SK-MEL-5 (cell line): ENCODE measurements around the gene ZNF180. TPM values are rescaled to one million over a fixed set of nuclear protein-coding genes. Genes with fewer than 3 reads are reported as not detected.
"Not testable (repeated sequence)": the region's sequence is repeated elsewhere in the genome, so short reads cannot be mapped to it uniquely, and the experiment has no call there.

Source experiments
- DNase-seq: peaks from one replicate; pipeline ENCODE4 v3.0.0-alpha.2; 2016; ENCODE audit warnings: low read depth, low spot score
- in situ Hi-C: cut with HindIII; loops from 2 replicates; pipeline ENCODE4 v1.10.0; 2016; ENCODE audit warnings: low sequenced_read_pairs, high pct_unique_total_duplicates, low pct_unique_long_range_greater_than_20kb
- polyA plus RNA-seq, 2 experiments: library from polyadenylated mRNA; depleted of rRNA; stranded (reverse); fragments of >200 nt; gene quantifications; 2 replicates each; pipeline ENCODE4 v1.2.3, GENCODE V29; 2015
- total RNA-seq: library from RNA; depleted of rRNA; stranded (reverse); fragments of >200 nt; shearing (Covaris generic); gene quantifications from 2 replicates; pipeline ENCODE4 v1.2.3, GENCODE V29; 2014; rRNA removed

Gene ZNF180
- total RNA-seq: 6.7 and 7.4 TPM in 2 replicates
- polyA plus RNA-seq (2015; cell fraction: cytosol; rRNA removed): 8.1 and 13.0 TPM in 2 replicates
- 3.9 and 7.4 TPM in 2 replicates for polyA plus RNA-seq (2015; cell fraction: nucleus; rRNA removed)

- peak; percentile 90 for DNase-seq
- in situ Hi-C loops: no loop called here
Measured at GRCh38 chr19:44499962-44500949, at the start of gene ZNF180. Gene ZNF180 (minus strand): TSS chr19:44500522. CDS start chr19:44497334, 3,188 bp downstream.

DNA sequence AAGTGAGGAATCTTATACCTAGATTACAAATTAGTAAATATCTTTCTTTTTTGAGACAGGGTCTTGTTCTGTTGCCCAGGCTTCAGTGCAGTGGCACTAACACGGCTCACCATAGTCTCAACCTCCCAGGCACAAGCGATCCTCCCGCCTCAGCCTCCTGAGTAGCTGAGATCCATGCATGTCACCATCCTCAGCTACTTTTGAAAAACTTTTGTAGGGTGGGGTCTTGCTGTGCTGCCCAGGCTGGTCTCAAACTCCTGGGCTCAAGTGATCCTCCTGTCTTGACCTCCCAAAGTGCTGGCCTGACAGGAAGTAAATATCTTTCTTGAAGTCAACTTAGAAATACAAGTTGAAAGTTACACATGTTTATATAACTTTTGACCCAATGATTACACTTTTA is 49.2 kb upstream of the ZNF180 start:
- DNase-seq: no peak
- in situ Hi-C loops: no loop called here

GRCh38 chr19:44548736-44549135 is 48.4 kb upstream of the ZNF180 start:
- no peak for DNase-seq
- in situ Hi-C loops: no loop called here

DNA sequence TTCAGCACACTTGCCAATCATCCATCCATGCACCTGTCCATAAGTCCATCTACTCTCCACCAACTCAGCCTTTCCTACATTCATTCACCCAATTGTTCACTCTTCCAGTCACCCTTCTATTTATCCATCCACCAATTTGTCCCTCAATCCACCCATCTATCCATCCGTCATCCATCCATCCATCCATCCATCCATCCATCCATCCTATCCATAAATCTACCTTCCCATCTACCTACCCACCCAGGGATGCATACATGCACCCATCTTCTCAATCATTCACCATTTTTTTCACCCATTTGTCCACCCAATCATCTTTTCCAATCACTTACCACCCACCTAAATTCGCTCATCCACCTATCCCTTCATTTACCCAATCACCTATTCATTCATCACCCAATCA is 43.7 kb upstream of the ZNF180 start:
- in situ Hi-C loops: no loop called here
- DNase-seq: no peak

DNA sequence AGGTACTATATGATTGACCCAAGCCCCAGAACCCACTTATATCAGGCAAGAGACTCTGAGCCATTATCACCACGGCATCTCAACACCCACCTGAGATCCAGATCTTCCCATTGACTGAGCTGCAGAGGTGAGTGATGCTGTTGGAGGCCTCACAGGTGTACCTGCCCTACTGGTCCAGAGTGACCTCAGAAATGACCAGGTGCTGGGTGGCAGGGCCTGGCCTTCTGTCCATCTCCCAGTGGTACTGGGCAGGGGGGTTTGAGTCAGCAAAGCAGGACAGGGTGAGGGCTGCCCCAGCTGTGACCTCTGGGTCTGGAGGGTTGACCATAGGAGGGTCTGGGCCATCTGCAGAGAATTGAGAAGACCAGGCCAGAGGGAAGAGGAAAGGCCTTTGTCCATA is 42.3 kb upstream of the ZNF180 start:
- in situ Hi-C loops: no loop called here

DNA sequence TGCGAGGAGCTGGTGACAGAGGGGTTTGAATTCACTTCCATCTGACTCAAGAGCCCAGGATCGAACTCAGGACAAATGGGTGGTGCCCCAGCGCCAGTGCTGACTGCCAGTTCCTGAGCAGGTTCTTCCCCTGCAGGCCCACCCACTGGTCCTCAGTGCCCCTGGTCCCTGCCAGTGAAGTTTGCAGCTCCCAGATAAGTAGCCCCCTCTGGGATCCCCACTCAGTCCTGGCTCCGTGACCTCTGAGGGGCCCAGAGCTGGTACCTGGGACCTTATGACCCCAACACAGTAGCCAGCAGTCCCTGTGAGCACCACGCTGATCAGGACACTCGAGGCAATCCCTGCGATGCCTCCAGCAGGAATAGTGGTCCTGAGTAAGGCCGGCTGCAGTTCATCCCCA is 40.4 kb upstream of the ZNF180 start:
- in situ Hi-C loops: no loop called here
- no peak for DNase-seq

More for the DNA sequence above, 42.3 kb upstream of the ZNF180 start:
- DNase-seq: no peak

DNA sequence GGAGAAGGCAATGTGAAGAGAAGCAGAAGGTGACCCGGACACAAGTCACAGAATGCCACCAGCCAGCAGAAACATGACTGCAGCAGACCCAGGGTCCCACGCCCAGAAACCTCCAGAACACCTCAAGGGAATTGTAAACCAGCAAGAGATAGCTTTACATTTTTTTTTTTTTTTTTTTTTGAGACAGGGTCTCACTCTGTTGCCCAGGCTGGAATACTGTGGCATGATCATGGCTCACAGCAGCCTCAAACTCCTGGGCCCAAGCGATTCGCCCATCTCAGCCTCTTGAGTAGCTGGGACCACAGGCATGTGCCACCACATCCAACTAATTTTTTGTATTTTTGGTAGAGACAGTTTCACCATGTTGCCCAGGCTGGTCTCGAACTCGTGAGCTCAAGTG is 39.7 kb upstream of the ZNF180 start:
- in situ Hi-C loops: no loop called here
- no peak for DNase-seq

DNA sequence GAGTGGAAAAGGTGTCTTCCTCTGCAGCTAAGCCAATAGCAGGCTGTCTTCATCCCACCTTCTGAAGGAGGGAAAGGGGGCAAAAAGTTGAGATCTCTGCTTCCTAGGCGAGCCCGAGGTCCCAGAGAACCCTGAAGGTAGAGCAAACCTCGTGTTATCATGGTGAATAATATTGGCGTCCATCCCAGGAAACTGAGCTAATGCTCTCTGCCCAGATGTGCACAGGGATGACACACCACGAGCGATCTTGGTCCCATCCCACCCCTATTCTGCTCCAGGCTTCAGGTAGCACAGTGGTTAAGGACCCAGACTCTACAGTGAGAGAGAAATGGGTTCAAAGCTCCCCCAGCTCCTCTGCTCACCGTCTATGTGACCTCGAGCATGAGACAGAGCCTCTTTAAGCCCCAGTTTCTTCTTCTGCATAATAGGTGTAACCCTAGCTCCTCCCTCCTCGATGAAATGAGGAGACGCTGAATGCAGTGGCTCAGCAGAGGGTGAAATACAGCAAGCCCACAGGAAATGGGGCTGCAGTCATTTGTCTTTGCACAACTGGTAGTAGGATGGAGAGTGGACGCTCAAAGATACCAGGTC is 39.0 kb upstream of the ZNF180 start:
- DNase-seq: no peak
- in situ Hi-C loops: no loop called here

GRCh38 chr19:44535361-44535760 is 35.0 kb upstream of the ZNF180 start:
- in situ Hi-C loops, DNase-seq: not testable (repeated sequence)

- in situ Hi-C loops: no loop called here
- DNase-seq: no peak
Measured at GRCh38 chr19:44532819-44533218, 32.5 kb upstream of the ZNF180 start.

GRCh38 chr19:44530777-44531176 is 30.5 kb upstream of the ZNF180 start:
- DNase-seq: no peak
- in situ Hi-C loops: no loop called here

GRCh38 chr19:44529536-44529935 is 29.2 kb upstream of the ZNF180 start, which contains the start of gene CEACAM20:
Gene CEACAM20 (minus strand): TSS chr19:44529675. CDS start chr19:44529509, 166 bp downstream.
- DNase-seq: no peak
- in situ Hi-C loops: no loop called here

DNA sequence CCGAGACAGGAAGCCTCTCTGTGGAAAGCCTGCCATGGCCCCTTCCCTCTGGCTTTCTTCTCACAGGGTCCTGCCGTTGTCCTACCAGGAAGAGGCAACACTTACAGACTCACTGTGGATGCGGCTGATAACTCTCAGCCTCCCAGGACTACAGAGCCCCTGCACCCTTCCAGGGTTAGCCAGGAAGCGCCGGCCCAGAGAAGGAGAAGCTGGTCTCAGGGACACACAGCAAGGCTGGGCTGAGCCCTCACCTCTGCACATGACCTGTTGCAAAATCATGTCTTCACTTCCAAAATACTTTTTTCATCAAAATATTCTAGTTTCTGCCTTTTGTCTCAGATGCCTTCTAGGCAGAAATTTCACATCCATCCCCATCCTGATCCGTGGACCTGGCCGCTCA is 27.2 kb upstream of the ZNF180 start:
- in situ Hi-C loops: no loop called here

DNA sequence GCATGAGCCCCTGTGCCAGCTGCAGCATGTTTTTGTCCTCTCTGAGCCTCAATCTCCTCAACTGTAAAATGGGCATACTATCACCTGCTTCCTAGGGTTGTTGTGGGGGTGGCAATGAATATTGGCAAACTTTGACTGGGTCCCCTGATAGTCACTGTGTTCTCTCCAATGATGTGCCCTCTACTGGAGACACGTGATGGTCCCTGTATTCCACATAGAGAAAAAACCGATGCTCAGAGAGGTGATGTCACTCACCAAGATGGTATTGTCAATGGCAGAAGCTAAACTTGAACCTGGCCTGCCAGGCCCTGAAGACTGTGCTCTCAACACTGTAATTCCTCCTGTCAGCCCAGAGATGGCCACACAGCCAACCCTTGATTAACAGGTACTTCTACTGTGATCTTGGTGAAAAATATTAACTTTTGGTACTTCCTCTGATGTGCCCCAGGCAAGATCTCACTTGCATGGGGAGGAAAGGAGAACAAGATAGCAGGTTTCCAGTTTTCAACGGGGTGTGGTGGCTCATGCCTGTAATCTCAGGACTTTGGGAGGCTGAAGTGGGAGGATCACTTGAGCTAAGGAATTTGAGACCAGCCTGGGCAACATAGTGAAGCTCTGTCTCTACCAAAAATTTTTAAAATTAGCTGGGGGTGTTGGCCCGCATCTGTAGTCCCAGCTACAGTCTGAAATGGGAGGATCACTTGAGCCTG is 25.6 kb upstream of the ZNF180 start:
- DNase-seq: no peak
- in situ Hi-C loops: no loop called here

More for the DNA sequence above, 27.2 kb upstream of the ZNF180 start:
- DNase-seq: no peak

DNA sequence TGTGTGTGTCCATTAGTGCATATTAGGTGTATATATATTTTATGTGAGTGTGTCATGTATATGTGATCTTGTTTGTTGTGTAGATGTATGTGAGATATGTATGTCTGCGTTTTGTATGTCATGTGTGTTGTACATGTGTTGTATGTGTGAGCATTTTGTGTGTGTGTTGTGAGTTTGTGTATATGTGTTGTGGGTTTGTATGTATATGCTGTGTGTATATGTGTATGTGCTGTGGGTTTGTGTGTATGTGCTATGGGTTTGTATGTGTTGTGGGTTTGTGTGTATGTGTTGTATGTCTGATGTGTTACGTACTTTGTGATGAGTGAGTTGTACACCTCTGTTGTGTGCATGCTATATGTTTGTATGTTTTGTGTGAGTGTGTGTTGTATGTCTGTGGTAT is 21.0 kb upstream of the ZNF180 start:
- DNase-seq: no peak
- in situ Hi-C loops: no loop called here

DNA sequence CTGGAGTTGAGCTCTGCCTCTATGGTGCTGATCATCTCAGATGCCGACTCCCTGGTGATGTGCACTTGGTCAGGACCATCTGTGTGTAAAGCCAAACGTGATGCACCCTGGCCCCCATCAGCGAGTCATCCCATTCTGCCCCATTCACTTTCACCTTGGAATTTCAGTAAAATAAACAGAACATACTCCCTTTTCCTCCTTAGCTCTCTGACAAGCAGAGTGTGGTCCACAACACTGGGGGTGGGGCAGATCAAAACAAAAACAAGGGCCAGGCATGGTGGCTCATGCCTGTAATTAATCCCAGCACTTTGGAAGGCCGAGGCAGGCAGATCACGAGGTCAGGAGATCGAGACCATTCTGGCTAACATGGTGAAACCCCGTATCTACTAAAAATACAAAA is 16.8 kb upstream of the ZNF180 start:
- in situ Hi-C loops: no loop called here

DNA sequence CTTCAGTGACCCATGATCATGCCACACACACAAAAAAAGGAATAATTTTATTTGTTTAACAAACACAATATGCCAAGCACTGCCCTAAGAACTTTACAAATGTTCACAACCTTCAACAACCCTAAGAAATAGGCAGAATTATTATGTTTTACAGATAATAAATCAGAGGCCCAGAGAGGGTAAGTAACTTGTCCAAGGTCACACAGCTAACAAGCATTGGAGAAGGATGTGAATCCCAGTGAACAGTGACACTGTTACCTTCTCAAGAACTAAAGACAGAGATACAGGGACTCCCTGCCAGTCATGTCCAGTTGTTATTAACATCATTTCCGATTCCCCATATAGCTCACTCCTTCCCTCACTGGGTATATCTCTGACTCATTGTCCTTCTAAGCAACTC is 15.6 kb upstream of the ZNF180 start:
- no peak for DNase-seq
- in situ Hi-C loops: no loop called here

More for the DNA sequence above, 16.8 kb upstream of the ZNF180 start:
- no peak for DNase-seq

DNA sequence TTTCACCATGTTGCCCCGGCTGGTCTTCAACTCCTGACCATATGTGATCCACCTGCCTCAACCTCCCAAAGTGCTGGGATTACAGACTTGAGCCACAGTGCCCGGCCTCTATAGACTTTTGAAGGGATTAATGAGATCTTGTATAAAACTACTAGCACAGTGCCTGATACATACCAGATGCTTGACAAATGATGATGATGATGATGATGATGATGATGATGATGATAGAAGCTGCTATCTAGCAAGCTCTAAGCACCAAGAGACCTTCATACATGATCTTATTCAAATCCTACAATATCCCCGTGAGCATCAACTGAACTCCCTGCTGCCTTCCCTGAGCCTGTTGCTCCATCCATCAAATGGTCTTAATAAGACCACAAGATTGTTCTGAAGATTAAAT is 14.7 kb upstream of the ZNF180 start:
- in situ Hi-C loops: no loop called here

More for the DNA sequence above, 14.7 kb upstream of the ZNF180 start:
- DNase-seq: no peak
